ENCODE data around the gene SLC2A10. TPM values are rescaled to one million over a fixed set of nuclear protein-coding genes. Genes with fewer than 3 reads are reported as not detected.

The SLC2A10 gene
- total and polyA plus RNA-seq, 2 experiments from 2014 or later, result 4.9 to 14.6 TPM

DNA sequence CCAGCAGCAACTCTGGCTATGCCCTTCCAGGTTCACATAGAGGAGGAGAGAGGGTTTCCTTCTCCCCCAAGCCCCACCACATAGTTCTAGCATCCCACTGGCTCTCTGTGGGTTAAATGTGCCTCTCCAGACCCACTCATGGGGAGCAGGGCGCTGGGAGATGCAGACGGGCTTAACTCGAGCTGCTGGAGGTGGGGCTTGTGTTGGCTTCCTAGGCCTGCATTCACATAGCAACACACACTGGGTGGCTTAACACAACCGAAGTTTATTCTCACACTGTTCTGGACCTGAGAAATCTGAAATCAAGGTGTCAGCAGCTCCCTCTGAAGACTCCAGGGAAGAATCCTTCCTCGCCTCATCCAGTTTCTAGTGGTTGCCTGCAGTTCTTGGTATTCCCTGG, 33.6 kb downstream of the SLC2A10 start:
- H3K27me3 Mint-ChIP-seq (ENCODE audit: insufficient read depth, low read depth, poor library complexity), result no peaks in the 10 kb centered on the region

More for the DNA sequence above, 33.6 kb downstream of the SLC2A10 start:
- peak; percentile 17 for DNase-seq (ENCODE audit: low spot score)
- Histone ChIP-seq H3K27me3 (ENCODE audit: insufficient read depth) (no peaks in the 10 kb centered on the region), H3F3A (replicated peaks; ENCODE audit: low read depth) (no peaks in the 10 kb centered on the region), H3K27ac (ENCODE audit: low read depth) (no peak overlapping the region), H3K4me3 (no peak overlapping the region), H3K9me2 (ENCODE audit: insufficient read depth) (no peaks in the 10 kb centered on the region), H4K20me1 (replicated peaks; ENCODE audit: insufficient read depth) (no peaks in the 10 kb centered on the region), H3K36me3 (ENCODE audit: insufficient read depth) (no peaks in the 10 kb centered on the region), H3K79me2 (replicated peaks; ENCODE audit: insufficient read depth) (no peaks in the 10 kb centered on the region), H2AFZ (peak overlapping the region; percentile 90), H3K4me2 (no peak overlapping the region), H3K4me1 (ENCODE audit: insufficient read depth) (no peaks in the 10 kb centered on the region)
- Mint-ChIP-seq H3K4me1 (peaks cover 9% of the 10 kb centered on the region; the same call in 2 of the 3 replicates), H3K4me3 (no peak overlapping the region), H3K9me3 (no peaks in the 10 kb centered on the region; the same call in 1 of the 3 replicates), H3K36me3 (ENCODE audit: low read depth) (no peaks in the 10 kb centered on the region), H3K27ac (no peak overlapping the region)
- ATAC-seq, result peak; percentile 57
- no peak for TF ChIP-seq ETS1 (IDR thresholded peaks at IDR 0.05)
- TF ChIP-seq JUNB (IDR thresholded peaks at IDR 0.05; ENCODE audit: unreplicated experiment), result no peak
- no peak for TF ChIP-seq EZH2phosphoT487 (IDR thresholded peaks at IDR 0.05; ENCODE audit: unreplicated experiment)
- no peak for TF ChIP-seq CREB1 (CRISPR knock-in tag; IDR thresholded peaks at IDR 0.05; ENCODE audit: low read depth)
- TF ChIP-seq ZNF114 (CRISPR knock-in tag; IDR thresholded peaks at IDR 0.05), result no peak
- TF ChIP-seq, protein P1, sequence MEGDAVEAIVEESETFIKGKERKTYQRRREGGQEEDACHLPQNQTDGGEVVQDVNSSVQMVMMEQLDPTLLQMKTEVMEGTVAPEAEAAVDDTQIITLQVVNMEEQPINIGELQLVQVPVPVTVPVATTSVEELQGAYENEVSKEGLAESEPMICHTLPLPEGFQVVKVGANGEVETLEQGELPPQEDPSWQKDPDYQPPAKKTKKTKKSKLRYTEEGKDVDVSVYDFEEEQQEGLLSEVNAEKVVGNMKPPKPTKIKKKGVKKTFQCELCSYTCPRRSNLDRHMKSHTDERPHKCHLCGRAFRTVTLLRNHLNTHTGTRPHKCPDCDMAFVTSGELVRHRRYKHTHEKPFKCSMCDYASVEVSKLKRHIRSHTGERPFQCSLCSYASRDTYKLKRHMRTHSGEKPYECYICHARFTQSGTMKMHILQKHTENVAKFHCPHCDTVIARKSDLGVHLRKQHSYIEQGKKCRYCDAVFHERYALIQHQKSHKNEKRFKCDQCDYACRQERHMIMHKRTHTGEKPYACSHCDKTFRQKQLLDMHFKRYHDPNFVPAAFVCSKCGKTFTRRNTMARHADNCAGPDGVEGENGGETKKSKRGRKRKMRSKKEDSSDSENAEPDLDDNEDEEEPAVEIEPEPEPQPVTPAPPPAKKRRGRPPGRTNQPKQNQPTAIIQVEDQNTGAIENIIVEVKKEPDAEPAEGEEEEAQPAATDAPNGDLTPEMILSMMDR (conservative IDR thresholded peaks at IDR 0.05; ENCODE audit: low read depth in 2 of 2), result no peak
- no peak for TF ChIP-seq POLR2AphosphoS5 (IDR thresholded peaks at IDR 0.05; ENCODE audit: low read depth)
- no peak for TF ChIP-seq STAT1 (IDR thresholded peaks at IDR 0.05; ENCODE audit: unreplicated experiment)
- no peak for TF ChIP-seq NANOG (IDR thresholded peaks at IDR 0.05; ENCODE audit: borderline replicate concordance)
- TF ChIP-seq REST (IDR thresholded peaks at IDR 0.05; ENCODE audit: unreplicated experiment), result no peak
- no peak for TF ChIP-seq ZNF331 (CRISPR knock-in tag; IDR thresholded peaks at IDR 0.05; ENCODE audit: low read depth)
- no peak for TF ChIP-seq ZNF462 (CRISPR knock-in tag; IDR thresholded peaks at IDR 0.05)
- no peak for TF ChIP-seq EZH2 (IDR thresholded peaks at IDR 0.05; ENCODE audit: low read depth, unreplicated experiment)

Measured in GM23338 (cell line).